Subcutaneous adipose tissue (tissue), 4 donors: Measurements from ENCODE around the gene ZNF385C. TPM values are rescaled to one million over a fixed set of nuclear protein-coding genes. Genes with fewer than 3 reads are reported as not detected.

Experiments
- total RNA-seq, 4 donors: library from RNA; depleted of rRNA; stranded (reverse); fragments of >200 nt; gene quantifications; one replicate each; pipeline ENCODE4 v1.1.0, GENCODE V29; 2016
- TF ChIP-seq, protein P1 (sequence below): fragments of 450-650 bp; IDR thresholded peaks from one replicate; pipeline ENCODE4 v1.5.1; 2016; ENCODE audit warnings: low read depth, mild to moderate bottlenecking, control low read depth, antibody characterized with exemption, moderate library complexity

ZNF385C gene
- total RNA-seq, 4 donors from 2014 or later = 0.22 to 0.49 TPM; not detected in 2

DNA sequence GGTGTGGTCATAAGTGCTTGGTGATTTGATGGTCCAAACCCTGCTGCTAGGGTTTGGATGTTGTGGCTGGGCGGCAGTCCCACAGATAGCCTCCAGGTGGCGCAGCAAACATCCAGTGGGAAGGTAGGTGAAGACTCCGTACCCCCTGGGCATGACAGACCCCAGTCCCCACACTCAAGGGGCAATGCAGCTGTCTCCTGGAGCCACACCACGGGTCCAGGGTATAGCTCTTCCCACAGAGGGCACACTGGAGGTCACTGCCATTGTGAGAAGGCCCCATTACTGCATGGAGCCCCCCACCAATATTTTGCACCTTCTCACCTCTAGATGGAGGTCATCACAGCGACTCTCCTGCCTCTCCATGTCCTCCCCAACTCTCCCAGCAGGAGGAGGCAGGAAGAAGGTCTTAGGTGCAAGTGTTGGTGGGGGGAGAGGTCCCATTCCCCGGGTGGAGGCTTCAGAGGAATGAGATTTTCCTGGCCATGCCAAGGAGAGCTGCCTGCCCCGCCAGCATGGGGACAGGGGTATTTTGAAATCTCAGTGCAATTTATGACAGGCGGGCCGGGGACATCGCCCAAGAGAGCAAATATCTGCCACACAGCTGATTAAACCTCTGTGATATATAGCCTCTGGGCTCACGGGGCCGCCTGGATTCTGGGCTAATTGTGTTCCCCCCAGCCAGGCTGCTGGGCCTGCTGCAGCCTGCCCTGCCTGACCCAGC lies 30.7 kb downstream of the ZNF385C start:
- TF ChIP-seq, protein P1, sequence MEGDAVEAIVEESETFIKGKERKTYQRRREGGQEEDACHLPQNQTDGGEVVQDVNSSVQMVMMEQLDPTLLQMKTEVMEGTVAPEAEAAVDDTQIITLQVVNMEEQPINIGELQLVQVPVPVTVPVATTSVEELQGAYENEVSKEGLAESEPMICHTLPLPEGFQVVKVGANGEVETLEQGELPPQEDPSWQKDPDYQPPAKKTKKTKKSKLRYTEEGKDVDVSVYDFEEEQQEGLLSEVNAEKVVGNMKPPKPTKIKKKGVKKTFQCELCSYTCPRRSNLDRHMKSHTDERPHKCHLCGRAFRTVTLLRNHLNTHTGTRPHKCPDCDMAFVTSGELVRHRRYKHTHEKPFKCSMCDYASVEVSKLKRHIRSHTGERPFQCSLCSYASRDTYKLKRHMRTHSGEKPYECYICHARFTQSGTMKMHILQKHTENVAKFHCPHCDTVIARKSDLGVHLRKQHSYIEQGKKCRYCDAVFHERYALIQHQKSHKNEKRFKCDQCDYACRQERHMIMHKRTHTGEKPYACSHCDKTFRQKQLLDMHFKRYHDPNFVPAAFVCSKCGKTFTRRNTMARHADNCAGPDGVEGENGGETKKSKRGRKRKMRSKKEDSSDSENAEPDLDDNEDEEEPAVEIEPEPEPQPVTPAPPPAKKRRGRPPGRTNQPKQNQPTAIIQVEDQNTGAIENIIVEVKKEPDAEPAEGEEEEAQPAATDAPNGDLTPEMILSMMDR = no peak

DNA sequence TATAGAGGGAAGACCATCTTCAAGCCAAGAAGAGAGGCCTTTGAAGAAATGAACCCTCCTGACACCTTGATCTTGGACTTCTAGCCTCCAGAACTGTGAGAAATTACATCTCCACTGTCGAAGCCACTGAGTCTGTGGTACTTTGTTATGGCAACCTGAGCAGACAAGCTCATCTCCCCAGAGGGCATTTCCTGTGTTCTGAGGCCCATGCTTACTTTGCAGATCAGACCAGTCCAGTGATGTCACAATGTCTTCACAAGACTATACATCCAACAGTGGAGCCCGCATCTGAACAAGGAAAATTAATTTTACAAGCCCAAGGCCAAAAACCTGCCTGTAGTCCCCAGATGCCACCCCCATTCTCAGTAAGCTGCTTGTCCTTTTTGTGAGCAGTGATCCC lies 33.1 kb downstream of the ZNF385C start:
- TF ChIP-seq, protein P1 = no peak

DNA sequence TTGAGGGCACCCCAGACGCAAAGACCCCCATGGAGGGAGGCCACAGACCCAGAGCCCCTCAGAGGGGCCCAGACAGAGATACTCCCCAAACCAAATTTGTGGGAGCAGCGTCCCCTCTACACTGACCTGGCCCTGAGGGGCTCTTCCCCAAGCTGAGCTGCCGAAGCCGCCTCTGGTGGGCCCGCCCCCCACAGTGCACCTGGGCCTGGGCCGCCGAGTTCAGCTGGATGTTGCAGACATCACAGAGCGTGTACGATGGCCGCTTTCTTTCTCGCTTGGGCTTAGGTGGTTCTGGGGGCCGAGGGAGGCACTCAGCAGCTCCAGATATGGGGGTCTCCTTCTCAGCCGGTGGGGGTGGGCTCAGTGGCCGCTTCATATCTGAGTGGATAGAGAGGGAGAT lies 35.6 kb downstream of the ZNF385C start:
- TF ChIP-seq, protein P1 = no peak

DNA sequence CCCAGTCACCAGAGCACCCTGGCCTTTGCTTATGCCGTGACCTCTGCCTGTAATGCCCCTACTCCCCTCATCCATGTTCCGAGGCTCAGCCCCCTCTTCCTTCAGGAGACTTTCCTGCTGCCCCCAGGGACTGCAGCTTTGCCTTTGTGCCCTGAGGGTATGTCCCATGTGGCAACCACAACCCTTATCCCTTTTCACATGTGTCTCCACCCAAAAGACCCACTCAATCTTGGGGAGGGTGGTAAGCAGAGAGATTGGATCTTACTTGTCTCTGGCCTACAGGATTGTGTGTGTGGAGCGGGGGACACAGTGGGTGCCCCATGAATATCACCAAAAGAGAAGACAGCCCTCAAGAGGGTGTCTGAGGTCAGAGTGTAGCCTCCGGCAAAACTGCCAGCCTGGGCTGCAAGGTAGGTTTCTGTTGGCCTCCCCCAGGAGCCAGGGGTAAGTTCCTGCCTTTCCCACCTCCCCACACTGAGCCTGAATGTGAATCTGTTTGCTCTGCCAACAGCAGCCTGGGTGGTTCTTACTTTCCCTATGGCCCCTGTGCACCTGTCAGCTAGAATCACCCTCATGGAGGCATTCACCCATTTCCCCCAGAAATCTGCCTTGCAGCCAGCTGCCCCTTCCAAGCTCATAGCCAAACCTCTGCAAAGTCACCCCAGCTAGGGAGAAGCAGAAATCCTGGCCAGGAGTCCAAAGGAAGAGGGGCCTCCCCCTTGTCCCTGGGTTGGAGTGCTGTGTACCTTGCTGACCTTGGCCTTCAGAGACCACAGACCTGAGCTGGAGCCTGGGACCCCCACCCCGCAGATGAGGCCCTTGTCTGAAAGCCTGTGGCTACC lies 36.4 kb downstream of the ZNF385C start:
- TF ChIP-seq, protein P1 = no peak

DNA sequence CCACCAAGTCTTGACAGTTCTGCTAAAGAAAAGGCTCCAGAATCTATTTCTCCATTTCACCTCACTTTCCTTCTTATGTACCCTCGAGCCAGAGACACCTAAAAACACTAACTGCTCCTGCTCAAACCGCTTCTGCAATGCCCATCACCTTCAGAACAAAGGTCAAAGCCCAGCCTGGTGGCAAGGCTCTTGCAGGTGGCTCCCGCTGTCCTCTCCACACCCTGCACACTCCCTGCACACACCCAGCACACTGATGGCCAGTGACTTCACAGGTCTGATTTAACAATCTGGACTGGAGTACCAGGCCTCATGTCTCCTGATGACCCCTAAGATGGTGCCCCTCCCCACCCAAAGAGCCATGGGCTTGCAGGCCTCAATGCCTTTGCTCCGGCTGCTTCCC lies 38.0 kb downstream of the ZNF385C start:
- TF ChIP-seq, protein P1 = no peak

DNA sequence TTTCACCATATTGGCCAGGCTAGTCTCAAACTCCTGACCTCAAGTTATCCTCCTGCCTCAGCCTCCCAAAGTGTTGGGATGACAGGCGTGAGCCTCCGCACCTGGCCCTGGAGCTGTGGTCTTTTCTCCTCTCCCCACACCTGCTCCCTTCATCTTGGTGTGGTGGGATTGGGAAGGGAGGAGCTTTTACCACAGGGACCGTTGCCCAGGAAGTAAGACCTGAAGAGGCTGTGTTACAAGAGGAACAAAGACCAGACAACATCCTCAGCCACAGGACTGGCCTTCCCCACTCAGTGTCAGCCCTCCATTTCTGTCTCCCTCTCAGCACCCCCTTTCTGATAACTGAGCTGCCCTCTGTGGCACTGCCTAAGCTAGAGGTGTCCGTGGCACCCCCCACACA lies 38.5 kb downstream of the ZNF385C start:
- TF ChIP-seq, protein P1 = no peak

DNA sequence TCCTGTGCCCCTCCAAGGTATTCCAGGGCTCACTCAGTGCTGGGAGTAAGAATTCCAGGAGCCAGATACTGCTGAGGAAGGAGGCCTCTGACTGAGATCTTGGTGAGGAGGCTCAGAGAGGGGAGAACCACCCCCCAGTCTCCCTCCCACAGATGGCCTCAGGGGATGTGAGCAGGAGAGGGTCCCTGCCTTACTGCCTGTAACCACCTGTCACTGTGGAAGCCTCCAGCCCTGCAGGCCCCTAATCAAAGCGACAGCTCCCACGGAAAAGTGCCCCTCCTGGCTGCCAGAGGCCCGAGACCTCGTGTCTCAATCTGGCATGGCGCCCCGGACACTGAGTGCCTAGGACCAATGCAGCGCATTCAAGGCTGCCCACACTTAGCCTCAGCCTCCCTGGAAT lies 40.2 kb downstream of the ZNF385C start:
- TF ChIP-seq, protein P1 = no peak
